ENCODE data around the gene CASP3.
A peak's percentile ranks its signal among the peaks of the same experiment; 100 is the strongest.
"Not testable (repeated sequence)": the region's sequence is repeated elsewhere in the genome, so short reads cannot be mapped to it uniquely, and the experiment has no call there.

Gene CASP3

DNA sequence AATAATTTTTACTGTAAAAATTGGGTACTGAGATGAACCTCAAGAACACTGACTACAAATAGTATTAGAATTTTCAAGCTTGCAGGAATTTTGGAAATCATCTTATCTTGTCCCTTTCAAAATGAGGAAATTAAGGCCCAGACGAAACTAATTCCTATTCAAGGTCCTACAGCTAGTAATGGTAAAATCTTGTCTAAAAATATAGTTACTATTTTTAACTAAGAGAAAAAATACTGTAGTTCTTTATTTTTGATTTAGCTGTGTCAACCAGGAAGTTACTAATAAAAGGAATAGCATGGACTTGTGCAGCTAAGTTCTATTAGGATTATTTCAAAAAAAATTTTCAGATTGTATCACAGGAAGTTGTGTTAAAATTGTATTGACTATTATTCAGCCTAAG is 13.0 kb upstream of the CASP3 start:
- DNase-seq: peak; percentile 67

DNA sequence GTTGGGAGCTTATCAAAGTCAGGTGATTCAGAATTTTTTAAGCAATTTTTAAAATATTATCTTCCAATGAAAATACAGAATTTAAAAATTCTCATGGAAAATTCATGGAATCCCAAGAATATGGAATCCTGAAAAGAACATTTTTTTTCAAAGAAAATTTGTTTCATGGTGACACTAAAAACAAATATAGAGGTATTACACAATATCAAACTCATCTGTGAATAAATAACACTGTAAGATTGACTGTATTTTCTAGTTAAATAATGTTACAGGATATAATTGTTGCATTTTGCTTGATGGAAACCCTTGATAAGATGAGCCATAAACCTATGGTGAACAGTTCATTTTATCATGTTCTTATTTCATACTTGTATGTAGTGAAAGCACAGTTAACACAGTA is 11.7 kb upstream of the CASP3 start:
- no peak for DNase-seq

- DNase-seq: not testable (repeated sequence)
These were observed 8.6 kb upstream of the CASP3 start for GRCh38 chr4:184657820-184658219.

DNA sequence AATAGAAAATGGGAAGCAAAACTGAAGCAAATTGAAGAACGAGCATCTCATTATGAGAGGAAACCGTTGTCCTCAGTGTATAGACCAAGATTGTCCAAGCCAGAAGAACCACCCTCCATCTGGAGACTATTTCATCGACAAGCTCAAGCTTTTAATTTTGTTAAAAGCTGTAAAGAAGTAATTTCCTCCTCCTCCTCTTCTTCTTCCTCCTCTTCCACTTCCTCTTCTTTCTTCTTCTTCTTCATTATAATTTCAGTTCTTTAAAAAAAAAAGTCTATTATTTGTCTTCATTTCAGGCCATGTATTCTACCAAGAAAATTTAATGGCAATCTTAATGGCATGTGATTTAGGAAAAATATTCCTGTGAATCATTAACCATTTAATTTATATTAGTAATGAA is 7.9 kb upstream of the CASP3 start:
- peak; percentile 66 for DNase-seq

DNA sequence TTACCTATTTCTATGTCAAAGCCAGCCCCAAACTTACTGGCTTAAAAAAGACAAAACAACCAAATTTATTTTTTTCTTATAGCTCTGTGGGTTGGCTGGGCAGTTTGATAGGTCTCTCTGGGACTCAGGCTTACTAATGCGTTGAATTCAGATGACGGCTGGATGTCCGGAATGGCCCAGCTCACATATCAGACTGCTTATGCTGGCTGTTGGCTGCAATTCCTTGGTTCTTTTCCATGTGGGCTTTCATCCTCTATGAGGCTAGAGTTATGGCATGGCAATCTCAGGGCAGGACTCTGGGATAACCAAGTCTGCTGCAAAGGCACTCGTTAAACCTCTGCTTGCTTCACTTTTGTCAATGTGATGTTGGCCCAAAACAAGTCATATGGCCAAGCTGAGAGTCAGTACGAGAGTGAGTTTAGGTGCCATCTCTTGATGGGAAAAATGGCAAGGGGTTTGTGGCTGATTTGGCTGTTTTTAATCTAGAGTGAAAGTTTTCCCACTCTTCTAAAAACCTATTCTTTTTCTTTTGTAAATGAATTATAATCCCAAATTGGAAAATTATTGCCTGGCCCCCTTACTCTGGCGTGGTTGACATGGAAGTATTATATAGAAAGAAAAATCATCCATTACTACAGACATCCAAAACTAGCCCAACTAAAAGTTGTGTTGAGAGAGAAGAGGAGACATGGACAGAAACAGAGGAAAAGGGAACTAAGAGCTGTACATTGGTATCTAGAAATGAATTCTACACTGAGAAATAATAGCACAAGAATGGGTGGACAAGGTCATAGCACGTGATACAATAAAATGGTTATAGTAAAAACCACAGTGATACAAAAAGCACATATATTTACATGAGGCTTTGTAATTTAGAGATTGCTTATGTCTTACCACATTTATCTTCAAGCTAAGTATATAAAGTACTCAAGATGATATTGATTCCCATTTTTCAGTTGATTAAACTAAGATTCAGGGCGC is 6.9 kb upstream of the CASP3 start:
- no peak for DNase-seq

DNA sequence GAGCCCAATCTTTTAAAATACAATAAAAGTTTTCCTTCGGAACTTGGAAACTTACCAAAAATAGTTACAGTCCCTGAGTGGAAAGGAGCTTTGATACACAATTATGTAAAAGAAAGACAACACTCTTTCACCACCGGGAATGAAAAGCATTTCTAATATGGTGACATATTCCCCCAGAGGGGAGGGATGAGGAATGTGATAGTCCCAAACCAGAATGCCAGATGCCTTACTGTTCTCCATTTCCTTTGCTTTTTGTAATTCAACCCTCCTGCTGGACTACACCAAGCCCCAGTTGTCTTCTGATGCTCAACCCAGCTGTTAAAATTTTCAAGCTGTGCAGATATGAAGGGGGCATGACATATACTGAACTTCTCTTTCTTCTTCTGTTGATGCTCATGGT is 4.4 kb upstream of the CASP3 start:
- DNase-seq: no peak

DNA sequence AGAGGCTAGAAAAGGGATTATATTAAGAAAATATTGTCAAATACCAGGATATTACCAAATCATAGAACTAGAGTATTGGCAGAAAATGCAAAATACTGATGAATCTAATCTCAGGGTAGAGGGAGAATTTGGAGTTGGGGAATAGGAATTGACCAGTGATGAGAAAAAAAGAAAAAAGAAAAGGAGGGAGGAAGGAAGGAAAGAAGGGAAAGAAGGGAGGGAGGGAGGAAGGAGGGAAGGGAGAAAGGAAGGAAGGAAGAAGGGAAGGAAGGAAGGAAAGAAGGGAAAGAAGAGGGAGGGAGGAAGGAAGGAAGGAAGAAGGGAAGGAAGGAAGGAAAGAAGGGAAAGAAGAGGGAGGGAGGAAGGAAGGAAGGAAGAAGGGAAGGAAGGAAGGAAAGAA is 3.4 kb upstream of the CASP3 start:
- not testable (repeated sequence) for DNase-seq

GRCh38 chr4:184651899-184652298 is 2.7 kb upstream of the CASP3 start:
- no peak for DNase-seq

- peak; percentile 35 for DNase-seq
These were observed 966 bp upstream of the CASP3 start for GRCh38 chr4:184649971-184650855.

DNA sequence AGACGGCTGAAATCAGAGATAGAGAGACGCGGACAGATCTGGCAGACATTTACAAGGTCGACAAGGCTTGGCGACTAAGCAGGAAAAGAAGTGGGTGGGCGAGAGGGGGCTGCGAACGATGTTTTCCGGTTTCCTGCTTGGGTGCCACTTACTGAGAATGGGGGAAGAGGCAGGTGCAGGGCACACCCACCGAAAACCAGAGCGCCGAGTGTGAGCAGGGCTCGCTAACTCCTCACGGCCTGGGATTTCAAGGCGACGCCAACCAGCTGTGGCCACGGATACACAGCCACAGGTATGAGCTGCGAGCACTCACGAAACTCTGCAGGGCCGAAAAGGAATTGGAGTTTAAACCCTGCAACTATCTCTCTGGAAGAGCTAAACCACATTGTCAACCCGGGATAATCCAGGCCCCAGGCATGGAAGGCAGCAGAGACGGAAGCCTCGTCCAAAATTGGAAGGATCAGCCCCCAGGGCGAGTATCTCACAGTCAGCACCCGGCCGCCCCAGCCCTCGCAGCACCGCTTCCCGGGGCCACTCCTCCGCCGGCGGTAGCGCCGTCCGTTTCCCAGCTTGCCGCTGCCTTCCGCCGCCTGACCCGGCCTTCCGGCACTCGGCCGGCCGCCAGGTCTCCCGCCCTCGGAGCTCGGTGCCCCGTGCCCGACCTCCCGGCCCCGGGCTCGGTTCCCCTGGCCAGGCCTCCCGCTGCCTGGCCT is 778 bp downstream of the CASP3 start:
- DNase-seq: no peak

GRCh38 chr4:184648054-184648312 is 1.3 kb downstream of the CASP3 start:
- DNase-seq: no peak

DNA sequence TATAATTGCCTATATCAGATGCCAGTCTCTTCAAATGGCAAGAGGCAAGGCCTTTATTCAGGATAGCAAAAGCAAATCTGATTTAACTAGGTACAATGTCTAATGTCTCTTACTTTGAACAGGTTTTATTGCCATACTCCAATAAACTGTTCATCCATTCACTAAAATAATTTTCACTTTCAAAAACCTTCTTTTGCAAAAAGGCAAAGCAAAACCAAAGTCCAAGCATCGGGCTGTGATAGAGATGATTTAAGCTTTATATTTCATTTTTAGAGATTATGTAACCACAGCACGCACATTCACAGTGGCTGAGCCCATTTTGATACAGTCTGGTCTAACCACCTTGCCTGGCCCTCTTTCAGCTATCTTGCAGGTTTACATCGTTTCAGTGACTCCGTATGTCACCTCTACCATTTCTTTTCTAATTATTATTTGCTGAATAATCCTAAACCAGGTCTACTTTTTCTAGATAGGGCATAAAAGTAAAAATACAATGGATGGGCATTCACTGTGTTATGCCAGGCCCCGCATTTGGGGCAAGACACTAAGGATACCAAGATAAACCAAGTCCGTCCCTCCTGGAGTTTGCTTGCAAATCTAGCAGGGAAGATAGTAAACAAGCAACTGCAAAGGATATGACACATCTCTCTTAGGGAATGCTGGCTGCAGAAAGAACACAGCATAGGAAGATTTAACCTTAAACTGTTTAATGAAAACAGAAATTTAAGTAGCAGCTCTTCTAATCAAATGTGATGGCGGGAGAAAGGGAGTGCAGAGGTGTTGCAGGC is 1.8 kb downstream of the CASP3 start:
- DNase-seq: no peak

GRCh38 chr4:184645904-184646610 is 3.2 kb downstream of the CASP3 start:
- peak; percentile 5 for DNase-seq

GRCh38 chr4:184644553-184645307 is 4.5 kb downstream of the CASP3 start:
- DNase-seq: no peak

DNA sequence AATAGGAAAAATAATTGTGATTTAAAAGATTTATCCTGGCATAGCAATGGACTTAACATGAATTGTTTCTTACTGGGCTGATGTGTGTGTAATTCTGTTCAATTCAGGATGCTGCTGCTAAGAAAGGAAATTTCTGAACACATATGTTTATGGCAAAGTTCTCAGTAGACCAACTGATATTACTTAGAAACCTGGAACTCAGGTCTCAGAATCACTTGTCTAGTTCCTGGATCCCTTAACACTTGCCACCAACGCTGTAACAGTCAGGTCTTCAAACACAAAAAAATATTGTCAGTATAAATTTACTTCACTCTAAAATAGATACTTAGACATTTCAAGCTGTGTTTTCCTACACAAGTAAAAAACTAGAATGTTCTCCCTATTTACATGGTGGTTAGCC is 5.5 kb downstream of the CASP3 start:
- no peak for DNase-seq

- DNase-seq: no peak
These were observed 7.8 kb downstream of the CASP3 start for GRCh38 chr4:184641451-184641850.

GRCh38 chr4:184641022-184641421 is 8.2 kb downstream of the CASP3 start:
- no peak for DNase-seq

DNA sequence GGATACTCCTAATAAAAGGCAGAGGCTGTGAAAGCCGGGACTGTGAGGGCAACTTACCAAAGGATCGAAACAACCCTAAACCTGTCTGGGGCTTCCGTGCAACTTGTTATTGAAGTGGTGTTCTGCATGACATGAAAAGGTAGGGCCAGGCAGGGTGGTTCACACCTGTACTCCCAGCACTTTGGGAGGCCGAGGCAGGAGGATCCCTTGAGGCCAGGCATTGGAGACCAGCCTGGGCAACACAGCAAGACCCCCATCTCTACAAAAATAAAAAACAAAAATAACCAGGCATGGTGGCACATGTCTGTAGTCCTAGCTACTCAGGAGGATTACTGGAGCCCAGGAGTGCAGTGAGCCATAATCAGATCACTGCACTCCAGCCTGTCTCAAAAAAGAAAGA is 12.3 kb downstream of the CASP3 start:
- DNase-seq: no peak

GRCh38 chr4:184636144-184636543 is 13.1 kb downstream of the CASP3 start:
- no peak for DNase-seq

DNA sequence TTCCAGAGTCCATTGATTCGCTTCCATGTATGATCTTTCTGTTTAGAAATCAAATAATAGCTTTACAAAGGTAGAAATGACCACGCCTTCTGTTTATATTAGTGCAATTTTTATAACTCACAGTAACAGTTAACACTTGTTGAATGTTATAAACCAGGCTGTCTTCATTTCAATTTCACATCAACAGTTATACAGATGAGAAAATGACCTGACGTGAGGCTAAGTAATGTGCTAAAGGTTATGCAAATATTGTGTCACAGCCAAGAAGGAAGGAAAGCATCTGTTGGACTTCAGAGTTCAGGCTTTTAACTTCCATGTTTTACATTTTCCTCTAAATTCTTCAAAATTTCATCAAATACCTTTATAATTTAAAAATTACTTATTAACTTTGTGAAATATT is 13.9 kb downstream of the CASP3 start:
- DNase-seq: no peak

- no peak for DNase-seq
These were observed 16.4 kb downstream of the CASP3 start for GRCh38 chr4:184632842-184633241.
